T-helper 9 cell (primary cell): Measurements from ENCODE around the gene TADA2A.

Experiments used
- DNase-seq: peaks from one replicate; pipeline ENCODE4 v3.0.0-alpha.2; 2020
- total RNA-seq, 2 donors: gene quantifications; one replicate each; lab custom pipeline; 2026; lab: John Stamatoyannopoulos, UW

TADA2A gene
- total RNA-seq, result 9.7 to 39.2 reads per million in 2 donors

- peak; percentile 63 for DNase-seq
These were observed at the start of gene TADA2A, which contains the start of gene ACACA for GRCh38 chr17:37406635-37407461. TSS of gene TADA2A (plus strand) at chr17:37406886. CDS start at chr17:37411366, 4,480 bp downstream. TSS of gene ACACA (minus strand) at chr17:37406836. CDS start at chr17:37406299, 537 bp downstream.

GRCh38 chr17:37358098-37358829, 48.4 kb upstream of the TADA2A start:
- peak; percentile 5 for DNase-seq

GRCh38 chr17:37358830-37359681, 47.6 kb upstream of the TADA2A start:
- peak; percentile 84 for DNase-seq

- no peak for DNase-seq
These were observed 47.0 kb upstream of the TADA2A start for GRCh38 chr17:37359682-37360188.

- no peak for DNase-seq
These were observed 46.1 kb upstream of the TADA2A start for GRCh38 chr17:37360632-37361031.

GRCh38 chr17:37361543-37361942, 45.1 kb upstream of the TADA2A start:
- no peak for DNase-seq

GRCh38 chr17:37365589-37365988, 41.1 kb upstream of the TADA2A start:
- DNase-seq, result no peak

- DNase-seq, result no peak
These were observed 38.1 kb upstream of the TADA2A start for GRCh38 chr17:37368577-37368976.

- peak; percentile 31 for DNase-seq
These were observed 33.0 kb upstream of the TADA2A start for GRCh38 chr17:37373530-37374159.

- DNase-seq, result no peak
These were observed 31.0 kb upstream of the TADA2A start, which contains the start of gene C17orf78 for GRCh38 chr17:37375706-37376105. TSS of gene C17orf78 (plus strand) at chr17:37375985. CDS start at chr17:37376093, 108 bp downstream.

GRCh38 chr17:37382056-37382455, 24.6 kb upstream of the TADA2A start:
- no peak for DNase-seq

GRCh38 chr17:37384560-37385149, 22.0 kb upstream of the TADA2A start:
- DNase-seq, result no peak

GRCh38 chr17:37385474-37385990, 21.2 kb upstream of the TADA2A start:
- no peak for DNase-seq

GRCh38 chr17:37386462-37386861, 20.2 kb upstream of the TADA2A start:
- DNase-seq, result no peak

GRCh38 chr17:37388266-37388665, 18.4 kb upstream of the TADA2A start:
- no peak for DNase-seq

- DNase-seq, result no peak
These were observed 17.5 kb upstream of the TADA2A start for GRCh38 chr17:37389160-37389559.

- DNase-seq, result no peak
These were observed 15.5 kb upstream of the TADA2A start for GRCh38 chr17:37391146-37391545.

GRCh38 chr17:37392024-37392590, 14.6 kb upstream of the TADA2A start:
- DNase-seq, result no peak

GRCh38 chr17:37393352-37393751, 13.3 kb upstream of the TADA2A start:
- no peak for DNase-seq

- no peak for DNase-seq
These were observed 7.4 kb upstream of the TADA2A start for GRCh38 chr17:37399265-37399803.

- DNase-seq, result no peak
These were observed 6.2 kb upstream of the TADA2A start for GRCh38 chr17:37400505-37400904.
